Fibroblast of skin of left quadriceps (primary cell): ENCODE measurements around the gene RGSL1.
"Not testable (repeated sequence)": the region's sequence is repeated elsewhere in the genome, so short reads cannot be mapped to it uniquely, and the experiment has no call there.

Source experiments
- DNase-seq, 2 experiments: peaks; one replicate each; pipeline ENCODE4 v3.0.0-alpha.2; 2013; ENCODE audit warnings: low read depth in 2 of 2

Gene RGSL1

DNA sequence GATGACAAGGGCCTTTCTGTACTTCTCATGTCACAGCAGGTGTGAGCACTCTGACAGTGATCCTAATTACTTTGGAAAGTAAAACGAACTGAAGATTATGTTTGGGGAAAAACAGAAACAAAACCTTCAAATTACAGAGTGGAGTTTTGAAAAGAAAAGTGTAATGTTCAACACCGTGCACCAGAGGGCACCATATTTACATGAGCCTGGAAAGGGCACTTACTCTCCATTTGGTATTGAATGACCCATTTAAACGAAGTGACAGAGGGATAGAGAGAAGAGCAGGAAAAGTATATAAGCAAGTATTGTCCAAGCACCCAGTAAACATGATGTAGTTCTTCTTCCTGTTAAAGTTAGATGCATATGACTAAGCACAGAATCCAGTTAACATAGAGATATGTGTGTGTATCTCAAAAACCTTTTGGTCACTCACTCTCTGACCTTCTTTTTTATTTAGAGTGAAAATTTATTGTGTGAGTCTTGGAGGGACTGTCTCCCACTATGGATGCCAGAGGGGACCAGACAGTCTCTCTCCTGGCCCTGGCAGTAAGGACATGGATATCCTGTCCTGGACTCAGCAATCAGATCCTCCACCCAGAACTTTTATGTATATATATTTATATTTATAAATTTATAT is 3.8 kb upstream of the RGSL1 start:
- peak; percentile 12 to 17 for DNase-seq

DNA sequence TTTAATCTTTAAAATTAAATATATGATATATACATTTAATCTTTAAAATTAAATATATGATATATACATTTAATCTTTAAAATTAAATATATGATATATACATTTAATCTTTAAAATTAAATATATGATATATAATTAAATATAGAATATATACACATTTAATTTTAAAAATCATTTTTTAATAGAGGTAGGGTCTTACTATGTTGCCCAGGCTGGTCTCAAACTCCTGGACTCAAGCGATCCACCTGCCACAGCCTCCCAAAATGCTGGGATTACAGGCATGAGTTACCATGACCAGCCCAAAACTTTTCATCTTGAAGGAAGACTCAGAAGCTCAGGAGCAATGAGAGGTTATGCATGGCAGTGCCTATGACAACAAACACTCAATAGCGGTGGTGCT is 2.8 kb upstream of the RGSL1 start:
- not testable (repeated sequence) for DNase-seq

DNA sequence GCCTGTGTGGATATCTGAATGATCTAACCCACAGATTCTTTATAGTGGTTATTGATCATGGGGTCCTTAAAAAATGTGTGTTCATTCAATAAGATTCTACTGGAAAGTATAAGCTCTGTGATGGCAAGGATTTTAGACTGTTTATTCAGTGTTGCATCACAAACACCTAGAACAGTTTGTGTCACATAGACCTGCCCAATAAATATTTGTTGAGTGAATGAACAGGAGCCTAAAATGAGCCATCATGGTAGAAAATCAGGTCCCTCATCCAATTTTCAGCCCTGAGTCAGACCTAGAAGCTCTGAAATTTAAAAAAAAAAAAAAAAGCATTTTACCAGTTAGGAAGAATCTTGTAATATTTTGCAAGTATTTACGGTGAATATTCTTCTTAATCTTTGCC is 2.3 kb upstream of the RGSL1 start:
- DNase-seq: no peak

DNA sequence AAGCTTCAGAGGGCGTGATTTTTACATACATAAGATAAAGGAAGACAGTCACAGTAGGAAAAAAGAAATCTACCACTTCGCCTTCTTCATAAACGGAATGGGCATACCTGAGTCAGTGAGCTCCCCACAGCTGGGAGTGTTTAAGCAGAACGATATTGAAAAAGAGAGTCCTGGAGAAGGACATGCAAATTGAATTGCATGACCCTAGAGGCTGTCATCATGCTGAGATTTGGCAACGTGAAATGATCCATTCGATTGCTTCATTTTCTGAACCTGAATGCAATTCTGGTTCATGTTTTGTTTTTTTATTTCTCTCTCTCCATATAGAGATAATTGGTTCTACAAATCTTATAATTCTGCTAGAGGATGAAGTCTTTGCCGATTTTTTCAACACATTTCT is 3.7 kb downstream of the RGSL1 start:
- DNase-seq: no peak

DNA sequence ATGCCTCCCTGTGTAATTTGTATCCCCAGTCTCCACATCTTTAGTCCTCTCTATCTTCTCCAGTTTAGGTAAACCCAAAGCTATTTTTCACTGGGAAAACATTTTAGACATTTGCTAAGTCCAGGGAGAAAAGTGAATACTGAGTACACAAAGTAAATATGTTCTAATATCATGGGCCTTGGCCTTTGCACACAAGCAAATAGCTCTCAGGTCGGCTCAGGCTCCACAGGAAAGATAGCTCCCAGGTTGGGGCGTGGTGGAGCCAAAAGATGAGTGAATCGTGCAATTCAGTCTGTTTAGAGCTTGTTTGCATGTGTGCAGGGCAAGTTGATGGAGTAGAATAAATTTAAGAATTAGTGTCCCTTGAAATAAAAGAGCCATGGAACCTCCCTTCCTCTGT is 7.9 kb downstream of the RGSL1 start:
- no peak for DNase-seq

DNA sequence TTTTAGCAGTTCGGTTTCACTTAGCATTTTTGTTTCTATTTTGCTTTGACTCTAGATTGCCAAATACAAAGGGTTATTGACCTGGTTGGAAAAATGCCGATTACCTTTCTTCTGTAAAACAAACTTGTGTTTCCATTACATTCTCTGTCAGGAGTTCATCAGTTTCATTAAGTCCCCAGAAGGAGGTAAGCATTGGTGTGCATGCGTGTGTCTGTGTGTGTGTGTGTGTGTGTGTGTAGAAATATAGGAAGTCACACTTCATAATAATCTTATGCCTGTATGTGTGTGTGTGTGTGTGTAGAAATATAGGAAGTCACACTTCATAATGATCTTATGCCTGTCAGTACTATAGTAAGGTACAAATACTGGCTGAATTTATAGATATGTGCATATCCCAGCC is 10.0 kb downstream of the RGSL1 start:
- no peak for DNase-seq

DNA sequence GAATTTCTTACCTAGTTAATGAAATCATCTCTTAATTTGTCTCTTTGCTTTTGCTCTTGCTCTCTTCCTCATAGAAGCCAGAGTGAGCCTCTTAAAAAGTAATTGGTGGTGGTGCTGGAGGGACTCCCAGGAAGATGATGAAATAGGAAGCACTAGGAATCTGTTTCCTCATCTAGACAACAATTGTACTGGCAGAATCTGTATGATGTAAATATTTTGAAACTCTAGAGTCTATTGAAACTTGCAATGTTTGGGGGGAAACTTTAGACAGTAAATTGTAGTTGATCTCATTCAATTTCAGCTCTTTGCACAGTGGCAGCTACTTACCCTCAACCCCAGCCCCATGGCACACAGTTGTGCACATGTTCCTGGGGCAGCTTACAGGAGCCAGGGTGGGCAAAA is 10.6 kb downstream of the RGSL1 start:
- DNase-seq: no peak

DNA sequence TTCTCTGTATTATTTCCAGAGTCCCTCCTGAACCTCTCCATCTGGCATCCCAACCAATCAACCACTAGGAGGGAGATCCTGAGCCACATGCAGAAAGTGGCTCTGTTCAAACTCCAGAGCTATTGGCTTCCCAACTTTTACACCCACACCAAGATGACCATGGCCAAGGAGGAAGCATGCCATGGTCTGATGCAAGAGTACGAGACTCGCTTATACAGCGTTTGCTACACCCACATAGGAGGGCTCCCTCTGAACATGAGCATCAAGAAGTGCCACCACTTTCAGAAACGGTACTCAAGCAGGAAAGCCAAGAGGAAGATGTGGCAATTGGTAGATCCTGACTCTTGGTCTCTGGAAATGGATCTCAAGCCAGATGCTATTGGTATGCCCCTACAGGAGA is 23.6 kb downstream of the RGSL1 start:
- DNase-seq: no peak

- DNase-seq: no peak
Measured at GRCh38 chr1:182476625-182477024, 26.7 kb downstream of the RGSL1 start.

- DNase-seq: no peak
Measured at GRCh38 chr1:182478238-182478637, 28.3 kb downstream of the RGSL1 start.

DNA sequence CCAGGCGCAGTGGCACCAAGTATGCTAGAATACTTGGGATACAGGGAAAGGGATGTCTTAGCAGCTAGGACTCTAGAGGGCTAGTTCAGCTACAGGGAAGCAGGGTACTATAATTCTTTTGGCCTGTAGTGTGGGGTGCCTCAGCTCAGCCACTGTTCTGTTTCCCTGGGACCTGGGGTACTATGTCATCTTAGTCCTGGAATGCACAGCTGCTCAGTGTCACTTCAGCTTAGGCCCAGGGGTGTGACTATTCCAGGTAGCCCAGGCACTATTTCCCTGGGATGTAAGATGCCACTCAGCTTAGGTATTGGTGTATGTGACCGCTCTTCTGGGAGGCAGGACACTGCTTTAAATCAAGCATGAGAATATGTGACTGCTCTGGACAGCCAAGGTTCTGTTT is 34.1 kb downstream of the RGSL1 start:
- no peak for DNase-seq

DNA sequence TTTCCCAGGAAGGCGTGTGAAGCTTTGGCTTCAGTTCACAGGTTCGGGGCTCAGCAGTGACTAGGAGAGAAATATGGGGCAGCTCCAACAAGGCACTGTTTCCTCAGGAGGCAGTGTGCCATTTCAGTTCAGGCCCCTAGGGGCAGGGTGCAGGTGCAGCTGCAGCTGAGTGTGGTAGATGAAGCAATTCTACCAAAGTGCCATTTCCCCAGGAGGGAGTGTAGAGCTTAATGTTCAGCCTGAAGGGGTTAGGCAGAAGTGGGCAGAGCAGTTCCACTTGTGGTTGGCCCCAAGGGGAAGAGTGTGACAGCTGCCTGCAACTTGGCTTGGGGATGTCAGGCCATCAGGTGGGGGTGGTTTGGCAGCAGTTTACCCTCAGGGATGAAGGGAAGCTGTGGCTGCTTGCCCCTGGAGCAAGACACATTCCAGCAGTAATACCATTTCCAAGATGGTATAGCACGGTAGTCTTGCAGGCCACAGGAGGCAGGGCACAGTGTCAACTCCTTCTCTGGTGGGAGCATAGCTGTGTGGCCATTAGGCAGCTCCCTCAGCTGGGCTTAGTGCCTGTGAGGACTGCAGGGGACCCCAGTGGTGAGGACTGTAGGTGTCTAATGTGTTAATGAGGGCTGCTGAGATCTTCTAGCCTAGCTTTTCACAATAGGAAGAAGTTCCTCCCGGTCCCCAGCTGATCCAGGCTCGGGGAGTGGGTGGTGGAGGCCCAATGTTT is 34.7 kb downstream of the RGSL1 start:
- no peak for DNase-seq

GRCh38 chr1:182485861-182486260 is 35.9 kb downstream of the RGSL1 start:
- no peak for DNase-seq

GRCh38 chr1:182488803-182489202 is 38.9 kb downstream of the RGSL1 start:
- no peak for DNase-seq

- no peak for DNase-seq
Measured at GRCh38 chr1:182493063-182493462, 43.1 kb downstream of the RGSL1 start.

DNA sequence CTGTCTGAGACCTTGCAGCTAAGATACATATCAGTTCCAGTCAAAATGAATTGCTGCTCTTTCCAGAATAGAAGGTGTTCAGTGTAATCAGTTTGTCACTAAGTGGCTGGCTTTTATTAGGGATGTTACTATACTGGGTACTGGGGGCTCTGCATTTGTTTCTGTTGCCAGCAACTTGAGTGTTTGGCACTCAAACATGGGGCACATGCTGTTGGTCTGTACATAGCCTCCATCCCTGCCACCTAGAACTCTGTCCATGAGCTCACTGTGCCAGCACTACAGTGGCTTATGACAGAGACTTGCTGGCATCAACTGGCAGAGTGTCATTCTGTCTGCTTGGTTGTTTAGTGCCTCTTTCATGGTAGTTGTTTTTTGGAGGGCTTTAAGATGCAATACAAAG is 45.1 kb downstream of the RGSL1 start:
- no peak for DNase-seq

DNA sequence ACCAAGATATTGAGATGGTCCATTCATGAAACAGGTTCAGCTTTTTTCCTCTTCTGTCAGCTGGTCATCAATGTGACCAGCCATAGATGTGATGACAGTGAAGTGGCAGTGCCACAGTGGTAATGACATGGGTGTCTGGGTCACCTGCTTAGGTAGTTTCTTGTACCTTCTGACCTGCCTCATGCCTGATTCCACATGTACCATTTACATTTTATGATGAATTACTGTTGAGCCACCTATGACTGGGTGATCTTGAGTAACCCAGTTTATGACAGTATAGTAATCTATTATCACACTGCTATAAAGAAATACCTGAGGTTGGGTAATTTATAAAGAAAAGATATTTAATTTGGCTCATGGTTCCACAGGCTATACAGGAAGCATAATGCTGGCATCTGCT is 45.7 kb downstream of the RGSL1 start:
- no peak for DNase-seq

DNA sequence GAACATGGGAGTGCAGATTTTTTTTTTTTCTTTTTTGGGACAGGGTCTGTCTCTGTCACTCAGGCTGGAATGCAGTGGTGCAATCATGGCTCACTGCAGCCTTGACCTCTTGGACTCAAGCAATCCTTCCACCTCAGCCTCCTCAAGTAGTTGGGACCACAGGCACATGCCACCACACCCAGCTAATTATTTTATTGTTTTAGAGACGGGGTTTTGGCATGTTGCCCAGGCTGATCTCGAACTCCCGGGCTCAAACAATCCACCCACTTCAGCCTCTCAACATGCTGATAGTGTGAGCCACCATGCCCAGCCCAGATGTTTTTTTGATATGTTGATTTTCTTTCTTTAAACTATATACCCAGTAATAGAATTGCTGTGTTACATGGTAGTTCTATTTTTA is 57.7 kb downstream of the RGSL1 start:
- no peak for DNase-seq

GRCh38 chr1:182515556-182515955 is 65.6 kb downstream of the RGSL1 start:
- DNase-seq: no peak

DNA sequence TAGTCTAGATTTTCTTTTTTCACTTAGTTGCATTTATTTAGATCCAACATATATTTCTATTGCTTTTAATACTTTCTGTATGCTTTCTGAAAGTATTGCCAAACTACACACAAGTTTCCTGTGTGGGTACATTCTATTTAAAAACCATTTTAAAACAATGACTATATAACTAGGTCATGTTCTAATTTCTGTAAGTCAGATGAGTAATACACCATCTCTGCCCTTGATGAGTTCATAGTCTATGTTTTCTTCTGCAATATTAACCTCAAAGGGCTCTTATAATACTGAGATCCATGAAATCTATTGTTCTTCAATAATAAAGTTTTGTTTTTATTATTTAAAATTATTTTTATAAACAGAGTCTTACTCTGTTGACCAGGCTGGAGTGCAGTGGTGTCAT is 70.8 kb downstream of the RGSL1 start:
- no peak for DNase-seq

DNA sequence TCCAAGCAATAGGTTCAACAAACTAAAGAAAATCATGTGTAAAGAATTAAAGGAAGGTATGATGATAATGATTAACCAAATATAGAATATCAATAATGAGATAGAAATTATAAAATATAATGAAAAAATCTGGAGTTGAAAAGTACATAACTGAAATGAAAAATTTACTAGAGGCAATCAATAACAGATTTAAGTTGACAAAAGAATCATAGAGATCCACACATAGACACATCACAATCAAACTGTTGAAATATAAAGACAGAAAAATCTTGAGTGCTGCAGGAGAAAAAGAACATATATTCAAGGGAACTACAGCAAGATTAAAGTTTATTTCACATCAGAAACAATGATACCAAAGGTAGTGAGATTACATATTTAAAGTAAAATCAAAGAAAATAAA is 75.4 kb downstream of the RGSL1 start:
- DNase-seq: no peak

- no peak for DNase-seq
Measured at GRCh38 chr1:182527680-182528079, 77.7 kb downstream of the RGSL1 start.

- DNase-seq: not testable (repeated sequence)
Measured at GRCh38 chr1:182528206-182528605, 78.3 kb downstream of the RGSL1 start.

GRCh38 chr1:182533896-182534295 is 84.0 kb downstream of the RGSL1 start:
- no peak for DNase-seq
